ENCODE measurements around the gene RFX1.
"Not testable (repeated sequence)": the region's sequence is repeated elsewhere in the genome, so short reads cannot be mapped to it uniquely, and the experiment has no call there.

The RFX1 gene

DNA sequence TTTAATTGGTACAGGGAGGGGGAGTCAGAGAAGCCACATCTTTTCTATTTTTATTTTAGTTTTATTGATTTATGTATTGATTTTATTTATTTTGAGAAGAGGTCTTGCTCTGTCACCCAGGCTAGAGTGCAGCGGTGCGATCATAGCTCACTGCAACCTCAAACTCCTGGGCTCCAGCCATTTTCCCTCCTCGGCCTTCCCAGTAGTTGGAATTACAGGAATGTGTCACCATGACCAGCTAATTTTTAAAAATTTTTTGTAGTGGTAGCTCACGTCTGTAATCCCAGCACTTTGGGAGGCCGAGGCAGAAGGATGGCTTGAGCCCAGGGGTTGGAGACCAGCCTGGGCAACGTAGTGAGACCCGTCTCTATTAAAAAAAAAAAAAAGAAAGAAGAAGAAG, 29.6 kb upstream of the RFX1 start:
- H3K4me3 ChIP-seq (ENCODE audit: low read depth, low read length) = no peak overlapping the region
- DNase-seq (ENCODE audit: low read depth) = no peak
- TF ChIP-seq CTCF (IDR thresholded peaks at IDR 0.05; ENCODE audit: low read depth, low read length, missing control alignments) = no peak

GRCh38 chr19:14035159-14035558, 29.0 kb upstream of the RFX1 start:
- not testable (repeated sequence) for DNase-seq (ENCODE audit: low read depth)

DNA sequence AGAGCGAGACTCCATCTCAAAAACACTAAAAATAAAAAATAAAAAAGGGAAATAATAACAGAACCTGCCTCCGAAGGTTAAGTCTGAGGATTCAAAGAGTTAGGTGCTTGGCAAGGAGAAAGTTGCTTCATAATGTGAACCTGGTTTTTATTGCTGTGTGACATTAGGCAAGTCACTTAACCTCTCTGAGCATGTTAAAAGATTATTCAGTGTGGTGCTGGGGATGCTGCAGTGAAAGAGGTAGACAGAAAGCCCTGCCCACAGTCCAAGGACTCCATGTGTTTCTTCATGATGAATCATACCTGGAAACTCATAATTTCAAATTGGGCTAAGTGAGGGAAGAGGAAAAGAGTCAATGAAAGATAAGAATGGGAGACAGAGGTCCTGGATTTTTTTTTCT, 27.8 kb upstream of the RFX1 start:
- DNase-seq (ENCODE audit: low read depth) = no peak
- no peak overlapping the region for H3K4me3 ChIP-seq (ENCODE audit: low read depth, low read length)
- TF ChIP-seq CTCF (IDR thresholded peaks at IDR 0.05; ENCODE audit: low read depth, low read length, missing control alignments) = no peak

More at GRCh38 chr19:14035159-14035558, 29.0 kb upstream of the RFX1 start:
- not testable (repeated sequence) for H3K4me3 ChIP-seq (ENCODE audit: low read depth, low read length)

GRCh38 chr19:14031719-14032480, 25.8 kb upstream of the RFX1 start, which contains the start of gene IL27RA:
Gene IL27RA, plus strand, starts transcription at chr19:14031762. Its CDS starts 111 bp downstream, at chr19:14031873.
- peak; percentile 68 for DNase-seq (ENCODE audit: low read depth)

DNA sequence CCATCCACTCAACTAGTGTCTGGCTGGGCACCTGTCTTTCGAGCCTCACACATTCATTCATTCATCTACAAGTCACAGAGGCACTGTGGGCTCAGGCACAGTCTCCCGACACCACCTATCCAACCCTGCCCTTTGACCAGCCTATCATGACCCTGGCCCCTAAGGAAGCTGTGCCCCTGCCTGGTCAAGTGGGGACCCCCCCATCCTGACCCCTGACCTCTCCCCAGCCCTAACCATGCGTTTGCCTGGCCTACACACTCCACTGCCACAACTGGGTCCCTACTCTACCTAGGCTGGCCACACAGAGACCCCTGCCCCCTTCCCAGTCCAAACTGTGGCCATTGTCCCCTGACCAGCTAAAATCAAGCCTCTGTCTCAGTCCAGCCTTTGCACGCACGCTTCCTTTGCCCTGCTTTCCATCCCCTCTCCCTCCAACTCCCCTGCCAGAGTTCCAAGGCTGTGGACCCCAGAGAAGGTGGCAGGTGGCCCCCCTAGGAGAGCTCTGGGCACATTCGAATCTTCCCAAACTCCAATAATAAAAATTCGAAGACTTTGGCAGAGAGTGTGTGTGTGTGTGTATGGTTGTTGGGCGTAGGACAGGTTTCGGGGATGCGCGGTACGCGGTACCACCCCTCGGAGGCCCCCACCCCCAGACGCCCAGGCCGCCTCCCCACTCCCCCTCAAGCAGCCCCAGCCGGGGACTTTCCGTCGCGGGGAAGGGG, 25.0 kb upstream of the RFX1 start:
- no peak for TF ChIP-seq CTCF (IDR thresholded peaks at IDR 0.05; ENCODE audit: low read depth, low read length, missing control alignments)
- no peak for DNase-seq (ENCODE audit: low read depth)
- peak overlapping the region; percentile 93 for H3K4me3 ChIP-seq (ENCODE audit: low read depth, low read length)

More at GRCh38 chr19:14031719-14032480, 25.8 kb upstream of the RFX1 start, which contains the start of gene IL27RA:
- peak within 1 kb of the TSS; percentile 93 for H3K4me3 ChIP-seq (ENCODE audit: low read depth, low read length)
- TF ChIP-seq CTCF (IDR thresholded peaks at IDR 0.05; ENCODE audit: low read depth, low read length, missing control alignments) = peak; percentile 84

DNA sequence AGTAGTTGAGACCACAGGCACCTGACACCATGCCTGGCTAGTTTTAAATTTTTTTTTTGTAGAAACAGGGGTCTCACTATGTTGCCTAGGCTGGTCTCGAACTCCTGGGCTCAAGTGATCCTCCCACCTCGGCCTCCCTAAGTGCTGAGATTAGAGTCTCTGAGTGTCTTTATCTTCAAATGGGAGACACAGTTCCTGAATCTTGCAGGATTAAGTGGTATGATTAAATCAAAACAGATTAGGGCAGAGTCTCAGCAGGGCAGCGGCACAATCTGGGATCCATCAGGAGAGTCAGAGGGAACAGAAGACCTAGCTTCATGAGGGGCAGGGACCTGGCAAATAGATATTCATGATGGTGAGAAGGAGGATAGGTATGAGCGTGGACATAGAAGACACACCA, 22.8 kb upstream of the RFX1 start:
- no peak for TF ChIP-seq CTCF (IDR thresholded peaks at IDR 0.05; ENCODE audit: low read depth, low read length, missing control alignments)
- DNase-seq (ENCODE audit: low read depth) = no peak
- H3K4me3 ChIP-seq (ENCODE audit: low read depth, low read length) = no peak overlapping the region

GRCh38 chr19:14027856-14028450, 21.8 kb upstream of the RFX1 start, which contains the start of gene RLN3:
Gene RLN3, plus strand, starts transcription at chr19:14028148. Its CDS starts 57 bp downstream, at chr19:14028205.
- TF ChIP-seq CTCF (IDR thresholded peaks at IDR 0.05; ENCODE audit: low read depth, low read length, missing control alignments) = no peak
- H3K4me3 ChIP-seq (ENCODE audit: low read depth, low read length) = no peak within 1 kb of the TSS
- DNase-seq (ENCODE audit: low read depth) = no peak

DNA sequence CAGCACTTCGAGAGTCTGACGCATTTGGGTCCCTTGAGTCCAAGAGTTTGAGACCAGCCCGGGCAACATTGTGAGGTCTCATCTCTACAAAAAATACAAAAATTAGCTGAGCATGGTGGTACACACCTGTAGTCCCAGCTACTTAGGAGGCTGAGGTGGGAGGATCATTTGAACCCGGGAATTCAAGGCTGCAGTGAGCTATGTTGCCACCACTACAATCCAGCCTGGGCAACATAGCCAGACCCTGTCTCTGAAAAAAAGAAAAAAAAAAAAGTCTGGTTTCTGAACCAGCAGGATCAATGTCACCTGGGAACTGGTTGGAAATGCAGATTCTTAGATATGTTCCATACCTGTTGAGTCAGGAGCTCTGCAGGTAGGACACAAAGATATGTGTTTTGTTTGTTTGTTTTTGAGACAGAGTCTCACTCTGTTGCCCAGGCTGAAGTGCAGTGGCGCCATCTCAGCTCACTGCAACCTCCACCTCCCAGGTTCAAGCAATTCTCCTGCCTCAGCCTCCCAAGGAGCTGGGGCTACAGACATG, 20.6 kb upstream of the RFX1 start:
- not testable (repeated sequence) for H3K4me3 ChIP-seq (ENCODE audit: low read depth, low read length); DNase-seq (ENCODE audit: low read depth)

Data from GM12864 (cell line).